NCI-H446 treated with DMSO at 0.1 percent for 48 hours (cell line): ENCODE data around the gene UBA3.

ENCODE experiments used
- DNase-seq: peaks from one replicate; lab custom pipeline; 2025; lab: John Stamatoyannopoulos, UW

Gene UBA3

DNA sequence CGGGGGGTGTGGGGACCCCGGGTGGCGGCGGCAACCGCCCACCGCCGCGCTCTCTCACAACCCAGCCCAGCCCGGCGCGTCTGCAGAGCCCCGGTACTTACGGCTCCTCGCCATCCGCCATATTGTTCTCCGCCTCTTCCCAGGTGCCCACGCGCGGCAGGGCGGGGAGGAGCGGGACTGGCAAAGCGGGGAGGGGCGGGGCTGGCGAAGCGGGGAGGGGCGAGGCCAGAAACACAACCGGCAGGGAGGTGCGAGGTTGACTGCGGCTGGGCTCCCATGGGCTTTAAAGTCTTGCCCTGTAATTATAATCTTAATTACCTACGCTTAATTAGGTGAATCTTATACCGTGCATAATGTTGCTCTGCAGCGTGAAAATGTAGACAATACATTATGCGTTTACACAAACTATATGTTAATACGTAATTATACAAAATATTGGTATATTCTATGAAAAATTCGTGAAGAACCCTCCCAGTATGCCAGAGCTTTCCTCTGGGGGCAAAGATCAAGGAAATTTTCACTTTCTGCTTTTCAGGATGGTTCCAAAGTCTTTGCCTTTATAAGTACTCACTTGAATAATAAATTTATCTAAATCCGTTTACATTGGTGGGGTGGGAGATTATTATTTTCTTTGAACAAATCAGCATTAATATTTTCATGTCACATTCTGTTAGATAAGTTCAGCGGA is at the start of gene UBA3:
Gene UBA3 (minus strand): TSS at position 133 of the 688 bp plus-strand sequence. CDS start 12 bp downstream, at position 121.
- DNase-seq, result peak; percentile 58

DNA sequence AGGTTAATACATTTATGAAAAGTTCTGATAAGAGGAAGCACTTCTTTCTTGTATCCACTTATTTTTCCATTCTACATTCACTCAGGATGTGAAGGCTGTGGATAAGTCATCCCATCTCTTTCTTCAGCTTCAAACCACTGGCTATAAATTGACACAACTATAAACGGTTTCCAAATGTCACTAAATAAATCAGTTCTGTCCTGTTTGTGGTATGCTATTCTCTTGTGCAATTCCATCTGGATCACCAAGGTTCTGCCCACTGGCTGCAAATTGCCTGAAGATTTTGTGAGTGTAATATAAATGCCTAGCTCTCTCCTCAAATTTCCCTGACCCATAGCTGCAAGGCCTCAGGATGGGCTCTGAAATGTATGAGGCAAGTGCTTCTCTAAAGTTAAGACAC is 49.4 kb upstream of the UBA3 start:
- no peak for DNase-seq

DNA sequence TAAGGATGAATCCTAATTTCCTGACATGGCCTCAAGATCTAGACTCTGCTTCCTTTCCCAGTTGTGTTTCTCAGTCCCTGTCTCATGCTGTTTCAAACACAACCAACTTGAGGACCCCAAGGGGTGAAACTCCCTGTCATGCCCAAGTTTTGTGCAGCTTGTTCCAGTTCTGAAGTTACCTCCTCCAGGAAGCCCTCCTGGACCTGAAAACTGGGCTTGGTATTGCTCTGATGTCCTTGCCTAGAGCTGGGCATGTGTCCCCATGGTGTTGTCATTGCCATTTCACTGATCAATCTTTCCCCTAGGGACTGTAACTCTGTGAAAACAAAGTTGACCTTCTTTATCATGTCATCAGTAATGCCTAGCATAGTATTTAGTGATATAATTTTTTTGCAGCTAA is 48.3 kb upstream of the UBA3 start:
- no peak for DNase-seq

DNA sequence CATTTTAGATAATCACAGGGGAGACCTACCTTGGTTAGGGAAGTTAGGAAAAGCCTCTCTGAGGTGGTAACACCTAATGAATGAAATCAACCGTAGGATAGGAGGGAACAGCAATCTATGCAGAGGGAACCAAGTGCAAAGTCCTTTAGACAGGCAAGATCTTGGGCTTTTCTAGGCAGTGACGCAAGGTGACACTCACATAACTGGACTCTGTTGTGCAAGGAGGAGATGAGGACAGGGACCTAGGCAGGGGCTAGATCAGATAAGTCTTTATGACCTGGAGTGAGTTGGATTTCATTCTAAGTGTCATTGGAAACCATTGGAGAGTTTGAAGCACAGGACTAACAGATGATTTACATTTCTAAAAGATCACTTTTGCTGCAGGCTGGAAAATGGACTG is 46.8 kb upstream of the UBA3 start:
- DNase-seq, result no peak

DNA sequence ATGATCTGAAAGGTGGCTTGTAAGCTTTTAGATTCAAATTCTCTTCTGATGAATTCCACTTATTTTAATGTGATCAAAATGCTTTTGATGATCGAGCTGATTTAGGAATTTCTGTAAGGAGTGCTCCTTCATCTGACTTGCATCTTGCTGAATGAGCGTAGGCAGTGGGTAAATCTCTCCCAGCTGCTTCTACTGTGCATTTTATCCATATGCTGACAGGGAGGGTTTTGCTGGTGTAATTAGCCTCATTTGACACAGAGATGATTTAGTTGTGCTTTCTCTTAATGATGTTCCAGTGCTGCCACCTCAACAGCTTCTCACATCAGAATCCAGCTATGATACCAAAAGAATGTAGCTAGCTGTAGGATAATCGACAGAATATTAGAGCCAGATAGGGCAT is 46.1 kb upstream of the UBA3 start:
- DNase-seq, result no peak

DNA sequence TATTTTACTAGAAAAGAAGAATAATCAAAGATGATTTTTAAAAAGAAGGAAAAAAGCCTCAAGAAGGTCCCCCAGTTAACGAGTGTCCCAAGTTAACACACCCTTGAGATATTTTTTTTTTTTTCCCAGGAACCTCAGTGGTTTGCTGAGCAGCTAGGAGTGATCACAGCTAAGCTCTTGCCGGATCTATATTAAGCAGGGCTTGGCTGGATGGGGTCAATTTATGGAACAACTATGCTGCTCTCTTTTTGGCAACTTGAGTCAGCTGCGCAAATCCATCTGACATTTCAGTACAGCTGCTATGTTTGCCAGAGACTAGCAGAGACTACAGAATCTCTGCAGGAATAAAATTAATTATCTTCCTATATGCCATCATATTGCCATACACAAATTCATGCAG is 42.2 kb upstream of the UBA3 start, which contains the start of gene LMOD3:
Gene LMOD3 (minus strand): TSS at position 193 of the 400 bp plus-strand sequence. CDS start 209 bp downstream, outside the sequence.
- DNase-seq, result no peak

DNA sequence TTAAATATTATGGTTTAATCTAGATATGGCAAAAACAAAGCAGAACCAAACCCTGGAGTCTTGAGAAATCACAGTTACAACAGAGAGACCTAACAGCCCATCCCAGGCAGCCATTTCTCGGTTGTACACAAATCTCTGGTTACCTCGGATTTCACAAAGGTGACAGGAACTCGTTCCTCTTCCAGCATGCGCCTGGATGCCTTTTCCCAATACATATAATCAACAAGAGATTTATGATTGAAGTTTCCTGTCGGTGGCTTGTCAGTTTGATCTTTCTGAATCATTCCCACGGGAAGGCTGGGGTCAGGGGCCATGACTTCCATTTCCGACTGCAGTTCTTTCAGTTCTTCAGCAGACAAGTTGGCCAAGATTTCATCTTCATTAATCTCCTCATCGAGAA is 41.8 kb upstream of the UBA3 start:
- no peak for DNase-seq

DNA sequence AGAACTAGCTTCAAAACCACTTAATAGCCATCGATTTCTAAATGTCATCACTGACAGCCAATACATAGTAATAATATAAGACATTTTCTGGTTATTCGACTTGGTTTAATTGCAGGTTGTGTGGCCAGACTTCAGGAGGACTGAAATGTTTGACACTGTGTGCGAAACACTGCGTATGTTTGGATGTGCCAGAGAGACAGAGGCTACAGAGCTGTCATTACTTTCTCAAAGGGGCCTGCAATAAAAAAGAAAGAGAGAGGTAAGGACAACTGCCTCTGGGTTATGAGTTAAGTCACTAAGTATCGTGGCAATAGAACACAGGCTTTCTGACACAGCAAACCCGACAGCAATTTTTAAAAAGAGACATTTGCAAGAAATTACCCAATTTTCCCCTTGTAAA is 41.3 kb upstream of the UBA3 start:
- no peak for DNase-seq

DNA sequence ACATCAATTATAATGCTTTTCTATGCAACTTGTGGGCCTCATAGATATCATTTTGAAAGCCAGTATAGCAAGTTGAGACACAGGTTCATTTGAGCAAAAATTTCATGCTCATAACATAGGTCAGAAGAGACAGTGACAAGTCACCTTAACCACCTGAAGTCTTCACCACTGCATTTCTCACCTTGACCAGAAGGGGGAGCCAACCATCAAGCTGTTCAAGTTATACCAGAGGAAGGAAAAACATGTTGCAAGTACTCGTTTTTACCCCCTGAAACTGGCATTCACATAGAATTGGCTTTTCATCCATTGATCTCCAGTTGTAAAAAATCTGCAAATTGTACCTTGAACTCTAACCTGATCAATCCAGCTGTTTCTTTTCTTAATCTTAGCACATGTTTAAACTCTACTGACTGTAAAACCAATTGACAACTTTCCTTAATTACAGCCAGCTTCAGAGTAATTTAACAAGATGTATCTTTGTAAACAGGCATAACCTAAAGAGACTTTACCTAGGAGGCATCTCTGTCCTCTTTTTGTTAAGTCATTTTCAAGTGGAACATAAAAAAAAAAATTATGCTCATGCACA is 40.8 kb upstream of the UBA3 start:
- no peak for DNase-seq

DNA sequence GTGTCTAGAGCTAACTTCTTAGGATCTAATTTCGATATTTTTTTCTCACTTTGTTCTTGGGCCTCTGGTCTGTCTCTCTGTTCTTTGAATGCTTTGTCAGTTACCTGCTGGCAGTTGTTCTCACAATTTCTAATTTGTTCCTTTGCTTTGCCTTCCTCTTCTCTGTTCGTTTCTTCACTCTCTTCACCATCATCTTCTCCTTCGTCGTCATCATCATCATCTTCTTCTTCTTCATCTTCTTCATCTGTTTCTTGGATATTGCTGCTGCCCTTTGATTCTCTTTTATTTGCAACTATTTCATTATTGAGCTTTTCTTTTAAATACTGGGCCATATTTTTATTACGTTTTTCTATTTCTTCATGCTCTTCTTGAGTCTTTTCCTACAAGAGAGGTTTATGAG is 39.5 kb upstream of the UBA3 start:
- DNase-seq, result no peak

DNA sequence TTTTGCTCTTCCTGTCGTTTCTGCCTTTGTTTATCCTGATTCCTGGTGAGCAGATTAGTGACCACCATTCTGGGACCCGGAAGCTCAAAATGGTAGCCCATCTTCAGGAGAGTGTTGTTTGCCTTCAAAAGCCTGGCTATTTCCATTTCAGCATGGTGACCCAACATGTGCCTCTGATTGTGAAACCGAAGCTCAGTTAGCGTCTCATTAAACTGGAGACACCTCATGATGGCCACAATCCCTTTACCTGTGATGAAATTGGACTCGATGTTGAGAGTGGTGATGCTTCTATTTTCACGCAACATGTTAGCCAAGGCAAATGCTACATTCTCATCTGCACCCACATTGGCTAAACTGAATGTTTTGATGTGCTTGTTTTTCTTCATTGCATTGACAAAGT is 39.0 kb upstream of the UBA3 start:
- DNase-seq, result no peak

DNA sequence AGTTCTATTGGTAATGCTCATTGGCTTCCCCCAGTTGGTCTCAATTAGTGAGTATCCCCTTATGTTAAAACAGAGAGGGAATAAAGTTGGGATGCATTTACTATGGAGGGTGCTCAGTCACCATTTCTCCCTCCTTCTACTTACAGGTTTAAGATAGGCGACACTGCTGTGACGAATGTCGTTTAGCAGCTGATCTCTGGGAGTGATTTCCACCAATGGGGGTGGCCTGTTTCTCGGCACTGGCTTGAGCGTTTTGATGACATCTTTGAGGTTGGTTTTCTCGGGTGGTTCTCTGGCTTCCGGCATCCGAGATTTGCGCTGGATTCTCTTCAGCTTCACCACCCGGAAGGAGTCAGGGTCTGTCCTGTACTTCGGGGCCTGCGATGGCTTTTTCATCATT is 38.4 kb upstream of the UBA3 start:
- no peak for DNase-seq

DNA sequence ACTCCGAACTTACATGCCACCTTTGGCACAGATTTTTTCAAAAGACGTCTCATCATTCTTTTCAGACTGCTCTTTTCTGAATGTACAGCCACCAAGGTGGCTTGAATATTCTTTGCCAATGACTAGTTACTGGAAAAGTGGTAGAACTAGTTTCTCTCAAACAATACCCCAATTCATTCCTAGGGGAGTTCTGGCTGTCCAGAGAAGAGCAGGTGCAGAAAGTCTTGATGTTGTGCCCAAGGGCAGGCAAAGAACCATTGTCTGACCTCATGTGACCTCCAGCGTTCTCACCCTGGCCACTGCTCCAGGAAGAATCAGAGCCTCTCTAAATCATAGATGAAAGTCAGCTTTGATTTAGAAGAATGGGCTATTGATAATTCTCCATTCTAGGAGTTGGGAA is 36.7 kb upstream of the UBA3 start:
- no peak for DNase-seq

DNA sequence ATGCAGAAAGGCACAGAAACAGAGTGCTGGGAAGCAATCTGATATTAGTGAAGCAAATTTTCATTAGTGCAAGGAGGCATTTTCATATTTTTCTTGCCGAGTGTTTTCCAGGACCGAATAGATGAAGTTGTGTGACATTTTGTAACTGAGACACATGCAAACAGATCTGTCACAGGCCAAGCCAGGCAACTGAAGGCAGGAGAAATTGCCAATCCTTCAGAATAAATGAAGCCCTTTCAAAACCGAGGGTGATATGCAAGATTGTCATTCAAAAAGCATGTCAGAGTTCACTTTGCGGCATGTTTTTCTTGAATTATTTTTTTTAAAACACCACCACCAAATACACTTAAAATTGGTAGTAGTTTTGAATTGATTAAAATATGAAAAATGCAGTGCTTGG is 36.0 kb upstream of the UBA3 start:
- DNase-seq, result no peak

DNA sequence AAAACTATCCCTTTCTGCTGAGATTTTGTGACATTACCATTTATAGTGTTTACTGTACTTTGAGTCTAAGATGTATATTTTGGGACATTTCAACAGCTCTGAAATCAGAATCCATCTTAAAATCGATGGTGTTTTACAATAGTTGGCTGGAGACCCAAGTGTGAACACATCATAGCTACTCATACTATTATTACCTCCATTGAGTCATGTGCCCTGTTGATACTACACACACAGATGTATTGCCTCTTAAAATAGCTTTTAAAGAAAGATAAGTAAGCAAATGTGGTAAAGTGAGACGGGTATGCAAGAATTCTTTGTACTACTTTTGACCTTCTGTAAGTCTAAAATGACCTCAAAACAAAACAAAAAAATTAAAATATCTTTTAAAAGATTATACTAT is 35.6 kb upstream of the UBA3 start:
- no peak for DNase-seq

DNA sequence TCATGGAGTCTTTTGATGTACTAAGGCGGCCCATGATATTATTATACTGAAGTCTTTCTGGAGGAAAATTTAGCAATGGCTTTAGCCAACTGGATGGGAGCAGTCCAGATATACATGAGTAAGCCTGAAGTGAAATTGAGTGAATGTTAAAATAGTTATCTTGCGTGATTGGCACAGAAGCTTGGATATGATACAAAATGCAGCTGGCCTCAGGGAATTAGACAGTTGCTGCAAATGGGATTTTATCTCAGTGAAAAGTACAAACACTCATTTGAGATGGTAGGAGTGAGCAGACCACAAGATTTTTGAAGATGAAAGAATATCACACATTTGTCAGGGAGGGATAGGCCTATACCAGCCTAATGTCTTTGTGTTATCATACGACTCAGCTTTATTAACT is 33.4 kb upstream of the UBA3 start:
- no peak for DNase-seq

DNA sequence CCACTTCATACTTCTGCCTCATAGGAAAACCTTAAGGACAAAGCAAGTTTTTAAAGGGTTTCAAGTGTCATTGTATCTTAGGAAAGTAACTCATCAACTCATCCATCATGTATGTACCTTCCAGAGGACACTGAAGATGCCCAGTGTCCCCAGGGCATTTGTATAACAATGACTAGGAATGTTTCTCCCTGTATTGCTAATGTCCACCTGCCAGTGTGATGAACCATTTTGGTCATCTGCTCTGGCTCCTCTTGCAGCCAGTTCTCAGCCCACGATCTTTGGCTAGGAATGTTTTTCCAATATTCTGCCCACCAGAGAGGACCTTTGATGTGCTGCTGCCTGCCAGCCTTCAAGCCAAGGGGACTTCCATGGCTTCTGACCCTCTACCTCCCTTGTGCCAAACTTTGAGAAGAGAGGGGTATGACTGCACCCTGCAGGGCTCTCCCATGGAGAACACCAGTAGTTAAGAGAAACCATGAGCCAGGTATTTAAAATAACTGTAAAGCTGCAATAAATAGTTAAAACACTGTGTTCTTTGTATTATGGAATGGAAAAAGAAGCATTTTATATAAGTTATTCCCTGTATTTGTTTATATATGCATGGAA is 30.9 kb upstream of the UBA3 start:
- DNase-seq, result no peak

DNA sequence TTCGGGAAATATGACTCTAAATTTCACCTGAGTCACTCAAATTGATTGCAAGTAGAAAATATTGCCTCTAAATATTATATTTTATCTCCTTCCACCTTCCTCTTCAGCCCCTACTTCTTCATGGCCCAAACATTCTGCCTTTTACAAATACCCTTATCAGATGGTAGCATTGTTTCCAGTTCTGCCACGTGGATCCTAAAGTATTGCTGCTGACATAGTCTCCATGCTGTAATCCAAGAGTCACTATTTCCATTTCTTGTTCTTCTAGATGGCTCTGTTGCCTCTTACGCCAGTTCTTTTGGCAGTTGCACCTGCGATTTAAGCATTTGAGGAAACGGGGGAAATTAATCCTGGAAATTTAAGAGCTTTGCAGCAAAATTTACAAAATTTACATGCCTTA is 28.6 kb upstream of the UBA3 start:
- no peak for DNase-seq

DNA sequence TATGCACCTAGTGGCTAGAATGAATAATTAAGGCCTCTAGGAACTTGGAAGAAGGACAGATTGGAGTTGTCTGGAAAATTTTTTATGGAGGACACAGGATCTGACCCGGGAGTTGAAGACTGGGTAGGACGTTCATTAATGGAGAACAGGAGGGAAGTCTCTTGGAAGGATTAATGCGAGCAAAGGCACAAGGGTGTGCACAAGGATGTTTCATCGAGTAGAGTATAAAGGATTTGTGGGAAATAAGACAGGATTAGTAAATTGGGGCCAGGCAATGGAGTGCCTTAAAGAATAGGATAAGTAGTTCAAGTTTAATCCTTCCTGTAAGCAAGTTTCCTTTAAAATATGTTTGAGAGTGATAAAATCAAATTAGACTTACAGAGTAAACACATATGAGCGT is 27.7 kb upstream of the UBA3 start:
- DNase-seq, result no peak

DNA sequence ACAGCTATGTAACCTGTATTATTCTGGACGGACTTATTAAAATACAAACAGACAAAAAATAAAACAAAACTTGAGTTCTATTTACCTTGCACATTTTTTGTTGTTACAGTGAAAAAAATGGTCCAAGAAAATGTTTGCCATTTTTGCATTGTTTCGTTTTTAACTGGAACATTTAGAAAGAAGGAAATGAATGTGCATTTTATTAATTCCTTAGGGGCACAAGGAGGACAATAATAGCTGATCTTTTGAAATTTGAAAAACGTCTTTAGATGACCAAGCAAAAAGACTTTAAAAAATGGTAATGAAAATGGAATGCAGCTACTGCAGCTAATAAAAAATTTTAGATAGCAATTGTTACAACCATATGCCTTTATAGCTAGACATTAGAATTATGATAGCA is 25.2 kb upstream of the UBA3 start:
- DNase-seq, result no peak

DNA sequence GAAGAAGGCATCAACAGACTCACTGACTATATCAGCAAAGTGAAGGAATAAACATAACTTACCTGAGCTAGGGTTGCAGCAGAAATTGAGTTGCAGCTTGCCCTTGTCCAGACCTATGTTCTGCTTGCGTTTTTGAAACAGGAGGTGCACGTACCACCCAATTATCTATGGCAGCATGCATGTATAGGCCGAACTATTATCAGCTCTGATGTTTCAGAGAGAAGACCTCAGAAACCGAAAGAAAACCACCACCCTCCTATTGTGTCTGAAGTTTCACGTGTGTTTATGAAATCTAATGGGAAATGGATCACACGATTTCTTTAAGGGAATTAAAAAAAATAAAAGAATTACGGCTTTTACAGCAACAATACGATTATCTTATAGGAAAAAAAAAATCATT is 24.4 kb upstream of the UBA3 start:
- no peak for DNase-seq

DNA sequence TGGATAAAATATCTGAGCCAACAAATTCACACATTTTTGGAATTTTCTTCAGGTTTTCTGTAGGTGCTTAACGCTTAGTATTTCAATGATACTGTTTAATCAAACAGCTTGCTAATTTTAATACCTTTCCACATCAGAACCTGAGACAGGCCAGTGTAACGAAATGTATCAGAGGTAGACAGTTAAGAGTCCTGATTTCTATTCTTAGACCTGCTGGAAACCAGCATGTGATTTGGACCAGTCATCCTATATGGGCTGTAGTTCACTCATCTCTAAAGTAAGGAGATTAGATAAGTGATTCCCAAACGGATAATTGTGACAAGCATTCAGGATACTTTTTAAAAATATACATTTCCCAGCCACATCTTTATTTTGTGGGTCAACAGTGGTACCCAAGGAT is 23.0 kb upstream of the UBA3 start:
- no peak for DNase-seq

DNA sequence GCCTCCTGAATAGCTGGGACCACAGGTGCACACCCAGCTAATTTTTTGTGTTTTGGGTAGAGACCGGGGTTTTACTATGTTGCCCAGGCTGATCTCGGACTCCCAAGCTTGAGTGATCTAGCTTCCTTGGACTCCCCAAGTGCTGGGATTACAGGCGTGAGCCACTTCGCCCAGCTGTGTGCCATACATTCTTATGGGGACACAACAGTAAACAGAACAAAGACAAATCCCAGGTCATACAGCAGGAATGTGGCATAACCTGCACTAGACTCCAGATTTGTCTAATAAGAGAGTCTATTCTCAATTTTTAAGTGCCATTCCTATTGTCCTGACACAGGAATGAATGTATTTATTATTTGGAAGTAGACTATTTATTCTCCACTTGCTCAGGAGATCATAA is 22.2 kb upstream of the UBA3 start:
- DNase-seq, result no peak

DNA sequence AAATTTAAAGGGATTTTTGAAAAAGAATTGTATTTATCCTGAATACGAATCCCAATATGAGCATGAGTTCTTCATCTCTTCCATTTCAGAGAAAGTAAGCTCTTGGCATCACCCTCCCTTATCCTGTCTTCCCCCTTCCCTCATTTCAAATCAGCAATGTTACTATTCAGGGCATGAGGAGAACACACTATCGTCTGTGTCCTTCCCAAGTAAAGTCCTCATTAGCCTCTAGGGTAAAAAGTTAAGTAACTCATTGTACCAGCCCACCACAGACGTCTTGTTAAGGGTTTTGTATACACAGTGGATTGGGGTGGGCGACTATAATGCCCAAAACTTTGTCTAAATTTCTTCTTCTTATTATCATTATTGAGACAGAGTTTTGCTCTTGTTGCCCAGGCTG is 19.4 kb upstream of the UBA3 start:
- DNase-seq, result no peak
